IMR-90 (cell line): ENCODE data around the gene TCF3. TPM values are rescaled to one million over a fixed set of nuclear protein-coding genes. Genes with fewer than 3 reads are reported as not detected.
A peak's percentile ranks its signal among the peaks of the same experiment; 100 is the strongest.

ENCODE experiments used
- ATAC-seq: fragments of 200-7000 bp; cut with Tn5 transposase; 2 replicates; pipeline ENCODE4 v1.9.1; 2020; ENCODE audit warnings: low read depth, mild to moderate bottlenecking, moderate library complexity
- BruUV-seq: library from RNA; stranded (reverse); fragments of 400-500 nt; replicated peaks from 2 replicates; lab custom pipeline; 2021; lab: Mats Ljungman, UMichigan
- CTCF ChIA-PET: fragments of 300-600 bp; formaldehyde crosslinking; extraction: SDS; loops from one replicate; lab custom pipeline; 2021; ENCODE audit warnings: antibody characterized with exemption; lab: Yijun Ruan, JAX
- POLR2A ChIA-PET: fragments of 300-600 bp; sonication (Branson Sonifier 250); formaldehyde crosslinking; loops from one replicate; lab custom pipeline; 2022; ENCODE audit warnings: antibody characterized with exemption; ENCODE audit not compliant: unreplicated experiment; lab: Charles Lee
- DNase-seq: peaks from one replicate; pipeline ENCODE4 v3.0.0; 2013
- H2AFZ ChIP-seq: replicated peaks from 2 replicates; pipeline ENCODE3; 2013; ENCODE audit warnings: low read length, mild to moderate bottlenecking; ENCODE audit not compliant: poor library complexity
- H2AK5ac ChIP-seq: 2 replicates; pipeline ENCODE4 v1.6.1; 2013; ENCODE audit warnings: low read depth, low read length, inconsistent platforms
- H2AK9ac ChIP-seq: replicated peaks from 2 replicates; pipeline ENCODE3; 2013; ENCODE audit warnings: mild to moderate bottlenecking, low read depth, low read length, moderate library complexity; ENCODE audit not compliant: poor library complexity
- H2BK120ac ChIP-seq: 2 replicates; pipeline ENCODE4 v1.6.1; 2013; ENCODE audit warnings: low read depth, low read length, inconsistent platforms
- H2BK15ac ChIP-seq: 3 replicates; pipeline ENCODE4 v1.6.1; 2013; ENCODE audit warnings: low read depth, low read length, inconsistent platforms
- H2BK20ac ChIP-seq: 2 replicates; pipeline ENCODE4 v1.6.1; 2013; ENCODE audit warnings: low read depth, mild to moderate bottlenecking, inconsistent platforms, low read length, moderate library complexity
- H2BK5ac ChIP-seq: 2 replicates; pipeline ENCODE4 v1.6.1; 2013; ENCODE audit warnings: mild to moderate bottlenecking, low read depth, low read length, inconsistent platforms; ENCODE audit not compliant: poor library complexity, severe bottlenecking
- H3K14ac ChIP-seq: replicated peaks from 2 replicates; pipeline ENCODE4 v1.6.1; 2013; ENCODE audit warnings: low read depth, low read length, inconsistent platforms
- H3K18ac ChIP-seq: 2 replicates; pipeline ENCODE4 v1.6.1; 2013; ENCODE audit warnings: low read depth, low read length, control low read depth
- H3K23ac ChIP-seq: 2 replicates; pipeline ENCODE4 v1.6.1; 2013; ENCODE audit warnings: low read depth, low read length, inconsistent platforms
- H3K27ac ChIP-seq: 2 replicates; pipeline ENCODE4 v1.5.1; 2013; ENCODE audit warnings: mild to moderate bottlenecking, control low read depth, low read length; ENCODE audit not compliant: insufficient read depth
- H3K27me3 ChIP-seq: 2 replicates; pipeline ENCODE4 v1.6.1; 2013; ENCODE audit warnings: low read length; ENCODE audit not compliant: control insufficient read depth, insufficient read depth
- H3K36me3 ChIP-seq: 2 replicates; pipeline ENCODE4 v1.6.1; 2013; ENCODE audit warnings: low read length, mixed read lengths; ENCODE audit not compliant: control insufficient read depth, insufficient read depth
- H3K4ac ChIP-seq: 2 replicates; pipeline ENCODE4 v1.6.1; 2013; ENCODE audit warnings: low read depth, low read length, inconsistent platforms
- H3K4me1 ChIP-seq: 2 replicates; pipeline ENCODE4 v1.6.1; 2013; ENCODE audit warnings: low read length, mixed read lengths; ENCODE audit not compliant: control insufficient read depth, insufficient read depth
- H3K4me2 ChIP-seq: 2 replicates; pipeline ENCODE4 v1.6.1; 2013; ENCODE audit warnings: low read depth, mild to moderate bottlenecking, control low read depth, low read length, moderate library complexity
- H3K4me3 ChIP-seq: 2 replicates; pipeline ENCODE4 v1.5.1; 2013; ENCODE audit warnings: low read depth, mild to moderate bottlenecking, control low read depth, low read length, moderate library complexity; ENCODE audit not compliant: insufficient read depth
- H3K56ac ChIP-seq: 2 replicates; pipeline ENCODE4 v1.6.1; 2013; ENCODE audit warnings: low read length, inconsistent platforms; ENCODE audit not compliant: insufficient read depth; ENCODE audit errors: extremely low read depth
- H3K79me1 ChIP-seq, 2 experiments: 2 replicates each; pipeline ENCODE4 v1.6.1; 2013; ENCODE audit warnings: low read length in 2 of 2, inconsistent platforms in 1 of 2, low read depth in 1 of 2
- H3K9ac ChIP-seq: 2 replicates; pipeline ENCODE4 v1.6.1; 2013; ENCODE audit warnings: low read depth, low read length, control low read depth
- H3K9me1 ChIP-seq: 2 replicates; pipeline ENCODE4 v1.6.1; 2013; ENCODE audit warnings: low read length, inconsistent platforms; ENCODE audit not compliant: insufficient read depth
- H3K9me3 ChIP-seq: 2 replicates; pipeline ENCODE4 v1.6.1; 2013; ENCODE audit warnings: low read length; ENCODE audit not compliant: control insufficient read depth, insufficient read depth
- H4K20me1 ChIP-seq: 2 replicates; pipeline ENCODE4 v1.6.1; 2013; ENCODE audit warnings: low read length, inconsistent platforms; ENCODE audit not compliant: insufficient read depth
- H4K5ac ChIP-seq: 2 replicates; pipeline ENCODE4 v1.6.1; 2013; ENCODE audit warnings: mild to moderate bottlenecking, low read depth, low read length, control low read depth
- H4K8ac ChIP-seq, 2 experiments: 2 replicates each; pipeline ENCODE4 v1.6.1; 2013; ENCODE audit warnings: low read depth in 2 of 2, low read length in 2 of 2, control low read depth in 1 of 2, inconsistent platforms in 1 of 2
- H4K91ac ChIP-seq: 2 replicates; pipeline ENCODE4 v1.6.1; 2013; ENCODE audit warnings: low read depth, low read length, inconsistent platforms; ENCODE audit not compliant: insufficient read depth
- BHLHE40 ChIP-seq: fragments of 150-350 bp; IDR thresholded peaks from 2 replicates; pipeline ENCODE4 v1.6.1; 2016; ENCODE audit warnings: mild to moderate bottlenecking, low read depth, low read length
- CHD1 ChIP-seq: IDR thresholded peaks from 2 replicates; pipeline ENCODE4 v1.6.1; 2012; ENCODE audit warnings: low read depth, low read length, improper control_type of control experiment
- CTCF ChIP-seq: conservative IDR thresholded peaks from 2 replicates; pipeline ENCODE4 v1.5.1; 2012; ENCODE audit warnings: mild to moderate bottlenecking, low read depth, low read length, improper control_type of control experiment
- ELK1 ChIP-seq: fragments of 150-350 bp; IDR thresholded peaks from 2 replicates; pipeline ENCODE4 v1.6.1; 2016; ENCODE audit warnings: low read depth, mild to moderate bottlenecking, low read length, moderate library complexity, borderline replicate concordance
- FOS ChIP-seq: fragments of 150-350 bp; IDR thresholded peaks from 2 replicates; pipeline ENCODE4 v1.6.1; 2016; ENCODE audit warnings: low read depth, low read length
- MAFK ChIP-seq: IDR thresholded peaks from 2 replicates; pipeline ENCODE4 v1.6.1; 2012; ENCODE audit warnings: low read depth, low read length, improper control_type of control experiment
- MAZ ChIP-seq: IDR thresholded peaks from 2 replicates; pipeline ENCODE4 v1.6.1; 2012; ENCODE audit warnings: low read depth, mild to moderate bottlenecking, low read length, improper control_type of control experiment, moderate library complexity, borderline replicate concordance
- MXI1 ChIP-seq: IDR thresholded peaks from 2 replicates; pipeline ENCODE4 v1.6.1; 2012; ENCODE audit warnings: low read depth, mild to moderate bottlenecking, low read length, moderate library complexity, borderline replicate concordance
- NFE2L2 ChIP-seq: fragments of 150-350 bp; IDR thresholded peaks from 2 replicates; pipeline ENCODE4 v1.6.1; 2016; ENCODE audit warnings: low read depth, mild to moderate bottlenecking, low read length
- POLR2A ChIP-seq: IDR thresholded peaks from 2 replicates; pipeline ENCODE4 v1.6.1; 2012; ENCODE audit warnings: mild to moderate bottlenecking, low read depth, low read length
- RAD21 ChIP-seq: IDR thresholded peaks from 2 replicates; pipeline ENCODE4 v1.6.1; 2012; ENCODE audit warnings: low read length, improper control_type of control experiment
- RCOR1 ChIP-seq: IDR thresholded peaks from 2 replicates; pipeline ENCODE4 v1.6.1; 2012; ENCODE audit warnings: mild to moderate bottlenecking, low read length, improper control_type of control experiment; ENCODE audit not compliant: insufficient replicate concordance
- RFX5 ChIP-seq: IDR thresholded peaks from 2 replicates; pipeline ENCODE4 v1.8.0; 2012; ENCODE audit warnings: low read depth, mild to moderate bottlenecking, low read length, moderate library complexity
- USF2 ChIP-seq: fragments of 150-350 bp; IDR thresholded peaks from 2 replicates; pipeline ENCODE4 v1.6.1; 2017; ENCODE audit warnings: mild to moderate bottlenecking, antibody characterized with exemption, low read length, low read depth
- WGBS, 2 experiments: methylation state at CpG; one replicate each; pipeline versions ENCODE4 v1.1.5 to v1.1.7; 2013; ENCODE audit warnings: missing lambda C conversion rate in 2 of 2; ENCODE audit not compliant: insufficient read length in 1 of 2; ENCODE audit errors: extremely low coverage in 2 of 2; 5-methylcytosine and 5-hydroxymethylcytosine counted together
- dilution Hi-C: fragments of 300-500 bp; cut with HindIII; formaldehyde crosslinking; loops from one replicate; pipeline ENCODE4 v1.14.3; 2018; ENCODE audit warnings: low sequenced_read_pairs; ENCODE audit not compliant: unreplicated experiment
- in situ Hi-C: fragments of 300-500 bp; cut with MboI; formaldehyde crosslinking; loops from 3 replicates; pipeline ENCODE4 v1.14.3; 2019; ENCODE audit warnings: low sequenced_read_pairs, inconsistent platforms, mixed read lengths
- intact Hi-C: fragments of 100-400 bp; cut with micrococcal nuclease; formaldehyde crosslinking; loops from 2 replicates; pipeline ENCODE4 v1.10.0; 2022
- polyA plus RNA-seq, 3 experiments: library from polyadenylated mRNA; depleted of rRNA; stranded (reverse); fragments of >200 nt; gene quantifications; 2 replicates each; pipeline ENCODE4 v1.2.3, GENCODE V29; 2012; ENCODE audit warnings: low replicate concordance in 1 of 3
- total RNA-seq: library from RNA; depleted of rRNA; stranded (reverse); fragments of >200 nt; gene quantifications from 2 replicates; pipeline ENCODE4 v1.2.3, GENCODE V29; 2012

Gene TCF3
- total and polyA plus RNA-seq, 2 of the 4 experiments (the other 2 are of a cell fraction) = 29.9 to 127 TPM

GRCh38 chr19:1668048-1668485 is 15.7 kb upstream of the TCF3 start:
- no peak overlapping the region for H3K23ac ChIP-seq
- no peak for DNase-seq
- peaks cover 5% of the 10 kb centered on the region for H3K4me1 ChIP-seq
- no peak overlapping the region for H3K18ac ChIP-seq
- H2AFZ ChIP-seq = peak overlapping the region; percentile 14
- POLR2A ChIA-PET = no interaction called here
- H3K4ac ChIP-seq = no peak overlapping the region
- intact Hi-C loops (no loop called here), dilution Hi-C loops (no loop called here), in situ Hi-C loops (no loop called here)
- no peaks in the 10 kb centered on the region for H3K79me1 ChIP-seq
- no peak overlapping the region for H3K4me2 ChIP-seq
- no peak overlapping the region for H3K56ac ChIP-seq
- no peak overlapping the region for H3K4me3 ChIP-seq
- 31% methylated on average over 2 of the region's 2 CpGs; no CpG with 5 or more reads in 1 of the 2 experiments for WGBS, 2 experiments
- H2AK9ac ChIP-seq = no peak overlapping the region
- no TSS peak for BruUV-seq
- no peak overlapping the region for H2BK20ac ChIP-seq
- no peaks in the 10 kb centered on the region for H3K9me1 ChIP-seq
- H3K14ac ChIP-seq = no peak overlapping the region
- peaks cover 40% of the 10 kb centered on the region for H3K27me3 ChIP-seq
- no peak overlapping the region for H3K9ac ChIP-seq
- no peak overlapping the region for H2BK120ac ChIP-seq
- ATAC-seq = no peak
- H4K20me1 ChIP-seq = no peaks in the 10 kb centered on the region
- H3K36me3 ChIP-seq = no peaks in the 10 kb centered on the region
- H2AK5ac ChIP-seq = no peak overlapping the region
- no peak overlapping the region for H3K27ac ChIP-seq
- no peak overlapping the region for H4K8ac ChIP-seq
- TF ChIP-seq MAZ = no peak
- TF ChIP-seq NFE2L2 = no peak
- TF ChIP-seq FOS = no peak
- TF ChIP-seq MAFK = no peak
- TF ChIP-seq MXI1 = no peak
- TF ChIP-seq RCOR1 = no peak
- no peak for TF ChIP-seq RFX5
- no peak for TF ChIP-seq CTCF
- TF ChIP-seq ELK1 = no peak
- no peak for TF ChIP-seq BHLHE40
- no peak for TF ChIP-seq RAD21
- no peak for TF ChIP-seq USF2
- TF ChIP-seq POLR2A = no peak
- TF ChIP-seq CHD1 = no peak
- no peaks in the 10 kb centered on the region for H3K9me3 ChIP-seq
- H2BK5ac ChIP-seq = no peak overlapping the region
- no peak overlapping the region for H2BK15ac ChIP-seq
- H4K5ac ChIP-seq = no peak overlapping the region
- CTCF ChIA-PET = no interaction called here
- no peak overlapping the region for H4K91ac ChIP-seq
